ENCODE results near the gene ZMAT5. TPM values are rescaled to one million over a fixed set of nuclear protein-coding genes. Genes with fewer than 3 reads are reported as not detected.

The ZMAT5 gene
- total RNA-seq, 2 donors from 2014 or later: 16.3 to 18.6 TPM

DNA sequence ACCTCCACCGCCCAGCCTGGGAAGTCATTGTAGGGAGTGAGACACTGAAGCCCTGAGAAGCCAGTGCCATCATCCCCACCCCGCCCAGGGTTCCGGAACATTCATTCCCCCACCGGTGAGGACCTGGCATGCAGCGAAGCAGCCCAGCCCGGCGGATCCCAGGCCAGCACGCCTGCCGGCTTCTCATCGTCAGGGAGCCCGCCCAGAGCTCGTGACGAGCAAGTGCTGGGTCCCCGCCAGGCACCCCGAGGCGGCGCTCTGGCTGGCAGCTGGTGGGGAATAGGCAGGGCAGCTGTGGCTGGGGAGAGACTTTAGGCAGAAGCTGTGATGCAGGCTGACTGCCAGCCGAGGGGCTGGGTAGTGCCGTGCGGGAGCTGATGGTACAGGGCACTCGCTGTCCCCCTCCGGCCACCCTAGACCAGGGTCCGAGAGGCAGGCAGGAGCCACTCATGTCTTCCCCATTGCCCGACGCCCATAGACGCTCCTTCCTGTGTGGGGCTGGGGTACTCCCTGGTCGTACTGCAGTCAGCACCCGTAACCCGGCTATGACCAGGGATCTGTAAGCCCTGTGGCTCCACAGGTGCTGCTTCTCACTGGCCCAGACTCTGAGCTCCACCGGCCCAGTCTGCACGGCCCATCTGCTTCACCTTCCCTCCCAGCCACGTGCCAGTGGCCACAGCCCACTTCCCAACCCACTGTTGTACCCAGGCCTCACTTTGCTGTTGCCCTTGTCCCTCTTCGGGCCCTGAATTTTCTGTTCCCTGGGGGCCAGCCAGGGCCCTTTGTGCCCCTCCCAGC, 71.5 kb downstream of the ZMAT5 start:
- H3K27ac Mint-ChIP-seq: peak overlapping the region; percentile 9 to 48
- H3K9me3 Mint-ChIP-seq: no peaks in the 10 kb centered on the region
- ATAC-seq (no peak), DNase-seq (ENCODE audit: low spot score in 2 of 2) (no peak)
- no peaks in the 10 kb centered on the region for H3K36me3 Mint-ChIP-seq

DNA sequence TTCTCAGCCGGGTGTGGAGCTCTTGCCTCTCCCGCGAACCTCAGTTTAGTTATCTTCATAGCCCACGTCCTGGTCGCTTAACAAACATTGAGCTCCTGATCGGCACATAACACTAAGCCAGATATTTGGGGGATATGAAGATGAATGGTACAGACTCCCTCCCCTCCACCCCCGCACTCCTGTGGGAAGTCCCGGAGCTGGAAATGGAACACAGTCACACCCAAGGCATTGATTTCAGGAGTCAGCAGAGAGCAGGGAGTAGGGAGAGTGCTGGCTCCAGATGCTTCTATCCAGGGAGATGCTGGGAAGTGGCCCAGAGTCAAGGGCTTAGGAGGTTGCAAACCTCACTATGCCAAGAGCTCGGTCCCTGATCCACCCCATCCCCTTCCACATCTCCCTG, 73.1 kb downstream of the ZMAT5 start:
- no peaks in the 10 kb centered on the region for H3K36me3 Mint-ChIP-seq
- H3K27ac Mint-ChIP-seq: peak overlapping the region in 1 of 2 donors; percentile 72
- no peak for DNase-seq (ENCODE audit: low spot score in 2 of 2)
- no peak for ATAC-seq
- H3K9me3 Mint-ChIP-seq: no peaks in the 10 kb centered on the region

DNA sequence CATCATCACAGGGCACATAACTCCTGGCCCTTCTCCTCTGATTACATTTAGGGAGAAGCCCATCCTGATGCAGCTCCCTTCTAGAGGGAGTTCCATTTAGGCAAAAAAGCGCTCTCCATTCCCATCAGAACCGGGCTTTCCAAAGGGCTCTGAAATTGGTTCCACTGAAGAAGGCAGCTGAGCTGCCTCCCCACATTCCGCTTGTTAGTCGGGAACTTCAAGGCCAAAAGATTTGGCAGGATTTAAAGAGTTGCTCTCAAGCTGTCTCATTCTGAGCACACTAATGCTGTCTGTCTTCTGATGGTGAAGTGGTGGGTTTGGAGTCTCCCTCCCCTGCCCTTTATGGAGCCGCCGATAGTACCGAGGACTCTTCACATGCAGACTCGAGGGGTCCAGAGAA, 73.6 kb downstream of the ZMAT5 start:
- Mint-ChIP-seq H3K27ac (peak overlapping the region in 1 of 2 donors; percentile 72), H3K36me3 (no peaks in the 10 kb centered on the region), H3K9me3 (no peaks in the 10 kb centered on the region)
- DNase-seq (ENCODE audit: low spot score in 2 of 2) (no peak), ATAC-seq (no peak)

DNA sequence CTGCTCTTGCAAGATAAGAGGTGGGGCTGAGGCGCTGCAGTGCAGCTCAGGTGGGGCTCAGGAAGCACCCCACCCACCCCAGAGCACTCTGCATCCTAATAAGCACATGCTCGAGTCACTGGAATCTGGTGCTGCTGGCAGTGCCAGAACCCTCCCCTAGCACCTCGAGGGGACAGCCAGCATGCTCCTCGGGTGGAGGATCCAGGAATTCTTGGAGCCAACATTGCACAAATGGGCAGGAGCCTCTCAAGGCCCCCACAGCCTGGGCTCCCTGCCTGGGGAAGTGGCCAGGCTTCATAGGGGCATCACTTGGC, 74.5 kb downstream of the ZMAT5 start:
- ATAC-seq (no peak), DNase-seq (ENCODE audit: low spot score in 2 of 2) (no peak)
- Mint-ChIP-seq H3K36me3 (no peaks in the 10 kb centered on the region), H3K27ac (no peak overlapping the region), H3K9me3 (no peaks in the 10 kb centered on the region)

DNA sequence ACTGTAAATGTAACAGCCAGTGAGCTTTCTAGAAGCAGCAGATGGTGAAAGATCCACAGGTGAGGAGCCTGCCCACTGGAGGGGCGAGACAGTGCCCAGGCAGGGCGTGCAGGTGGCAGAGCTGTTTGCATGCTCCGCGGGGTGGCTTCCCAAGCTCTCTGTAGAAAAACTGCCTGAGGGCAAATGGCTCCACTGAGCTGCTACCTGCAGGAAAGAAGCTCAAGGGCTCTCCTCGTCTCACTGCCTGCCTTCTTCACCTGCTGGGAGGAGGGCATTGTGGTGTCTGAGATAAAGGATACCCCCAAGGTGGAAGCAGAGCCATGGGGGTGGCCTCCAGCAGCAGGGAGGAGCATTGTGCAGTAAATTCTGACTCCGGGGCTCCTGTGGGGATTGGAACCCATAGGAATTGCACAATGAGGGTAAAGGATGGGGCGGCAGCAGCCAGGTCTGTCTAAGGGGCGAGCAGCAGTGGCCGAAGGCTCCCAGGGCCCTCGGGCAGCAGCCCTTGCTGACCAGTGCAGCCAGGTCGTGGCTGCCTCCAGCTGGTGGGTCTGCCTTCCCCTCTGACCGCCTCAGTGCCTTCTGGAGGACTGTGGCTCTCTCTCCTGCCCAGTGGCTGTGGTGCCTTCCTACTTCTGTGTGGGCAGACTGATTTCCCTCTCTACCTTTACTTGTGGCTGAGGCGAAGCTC, 75.0 kb downstream of the ZMAT5 start:
- no peak for ATAC-seq
- Mint-ChIP-seq H3K36me3 (peaks cover 0 to 3% of the 10 kb centered on the region in 2 donors), H3K9me3 (no peaks in the 10 kb centered on the region), H3K27ac (no peak overlapping the region)
- DNase-seq (ENCODE audit: low spot score in 2 of 2): no peak

DNA sequence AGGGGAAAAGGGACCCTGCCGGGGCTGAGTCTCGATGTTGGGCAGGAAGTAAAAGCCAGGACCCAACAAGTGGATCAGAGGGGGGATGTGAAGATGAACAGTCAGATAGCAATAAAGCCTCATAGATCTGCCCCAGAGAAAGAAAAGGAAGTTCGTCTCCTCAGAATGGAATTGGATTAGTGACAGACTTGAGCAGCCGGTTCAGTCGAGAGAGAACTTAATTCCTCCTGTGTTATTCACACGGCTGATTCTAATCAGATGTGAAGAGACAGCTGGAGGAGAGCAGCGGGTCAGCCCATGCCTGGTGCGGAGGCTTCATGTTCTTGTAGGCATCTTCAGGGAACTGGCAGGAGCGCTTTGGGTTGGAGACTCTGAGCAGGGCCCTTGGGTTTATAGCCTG, 76.3 kb downstream of the ZMAT5 start:
- Mint-ChIP-seq H3K9me3 (no peaks in the 10 kb centered on the region), H3K27ac (peak overlapping the region; percentile 57 to 81), H3K36me3 (peaks cover 0 to 5% of the 10 kb centered on the region in 2 donors)
- DNase-seq (ENCODE audit: low spot score in 2 of 2): no peak
- no peak for ATAC-seq

DNA sequence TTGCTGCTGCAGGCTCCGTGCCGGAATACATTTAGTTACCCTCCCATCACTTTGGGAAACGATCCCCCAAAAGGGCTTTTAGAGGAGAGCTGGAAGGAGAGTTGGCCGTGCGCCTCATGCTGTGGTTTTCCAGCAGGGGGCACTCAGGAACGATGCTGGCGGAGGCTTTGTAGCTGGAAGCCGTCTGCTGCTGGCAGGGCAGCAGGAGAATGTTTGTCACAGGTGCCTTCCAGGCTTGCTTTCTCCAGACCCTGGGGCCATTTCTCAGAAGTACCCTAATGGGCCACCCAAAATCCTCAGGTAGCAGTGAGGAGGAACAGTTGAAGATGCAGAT, 77.0 kb downstream of the ZMAT5 start:
- no peak for ATAC-seq
- Mint-ChIP-seq H3K36me3 (peaks cover 0 to 5% of the 10 kb centered on the region in 2 donors), H3K9me3 (no peaks in the 10 kb centered on the region), H3K27ac (peak overlapping the region; percentile 57 to 81)
- peak in 1 of 2 donors; percentile 48 for DNase-seq (ENCODE audit: low spot score in 2 of 2)

DNA sequence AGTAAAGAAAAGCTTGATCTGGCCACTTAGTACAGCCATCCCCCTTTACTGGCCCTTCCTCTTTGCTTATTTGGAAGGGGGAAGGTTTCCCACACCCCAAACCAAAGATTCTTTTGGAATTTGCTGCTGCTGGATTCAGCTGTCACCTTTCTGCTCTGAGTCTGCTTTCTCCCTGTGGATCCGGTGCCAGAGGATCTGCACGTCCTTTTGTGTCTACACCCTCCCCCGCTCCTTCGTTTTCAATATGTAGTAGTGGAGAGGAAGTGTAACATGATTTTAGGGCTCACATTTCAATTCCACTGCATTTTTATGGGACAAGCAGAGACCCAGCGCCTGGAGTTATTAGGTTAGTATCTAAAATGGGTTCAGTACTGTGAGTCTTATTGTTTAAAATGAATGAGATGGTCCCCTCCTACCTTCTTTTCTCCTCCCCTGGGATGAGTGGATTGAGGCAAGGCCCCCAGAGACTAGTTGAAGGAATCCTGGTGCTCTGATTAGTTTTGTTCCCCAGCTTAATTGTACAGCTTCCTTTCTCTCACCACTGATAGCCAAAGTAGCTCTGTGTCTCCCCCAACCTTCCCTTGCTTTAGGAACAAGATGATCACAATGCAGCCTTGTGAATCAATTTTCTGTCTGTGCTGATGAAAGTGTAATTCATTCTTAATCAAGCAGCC, 77.5 kb downstream of the ZMAT5 start:
- Mint-ChIP-seq H3K27ac (peak overlapping the region; percentile 72 to 81), H3K9me3 (no peaks in the 10 kb centered on the region), H3K36me3 (peaks cover 0 to 5% of the 10 kb centered on the region in 2 donors)
- DNase-seq (ENCODE audit: low spot score in 2 of 2): no peak
- no peak for ATAC-seq

DNA sequence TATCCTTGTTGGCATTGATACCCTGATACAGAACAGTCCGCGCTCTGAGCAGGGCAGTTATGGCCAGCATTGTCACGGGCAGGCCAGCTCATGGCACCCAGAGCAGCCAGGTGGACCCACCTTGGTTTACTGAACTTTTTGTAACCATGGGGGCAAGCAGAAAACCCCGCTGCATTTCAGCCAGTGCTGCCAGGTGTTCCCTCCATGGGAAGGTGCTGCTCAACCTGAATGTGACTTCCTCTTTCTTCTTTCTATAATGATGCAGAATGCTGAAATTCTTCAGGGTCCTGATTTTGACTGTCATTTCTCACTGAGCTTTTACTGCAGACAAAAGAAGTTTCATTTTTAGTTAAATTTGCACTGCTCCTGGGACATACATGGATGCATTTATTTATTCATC, 82.6 kb downstream of the ZMAT5 start:
- Mint-ChIP-seq H3K36me3 (peaks cover 5 to 9% of the 10 kb centered on the region in 2 donors), H3K27ac (no peak overlapping the region), H3K9me3 (no peaks in the 10 kb centered on the region)
- DNase-seq (ENCODE audit: low spot score in 2 of 2): no peak
- no peak for ATAC-seq

DNA sequence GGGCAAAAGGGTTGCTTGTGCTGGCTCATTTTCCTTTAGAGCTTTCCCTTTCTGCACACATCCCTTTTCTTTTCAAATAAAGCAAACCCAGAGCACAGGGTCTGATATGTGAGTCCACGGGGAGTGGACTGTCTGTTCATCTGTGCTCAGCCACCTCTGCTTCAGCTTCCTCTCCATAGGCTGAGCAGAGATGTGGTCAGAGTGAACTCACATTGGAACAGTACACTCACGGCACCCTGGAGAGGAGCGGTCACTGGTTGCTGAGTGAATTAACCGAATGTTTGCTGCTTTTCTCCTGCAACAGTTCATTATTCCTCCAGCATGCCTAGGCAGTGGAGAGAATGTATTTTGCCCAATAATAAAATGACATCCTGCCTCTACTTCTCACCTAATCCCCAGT, 83.3 kb downstream of the ZMAT5 start:
- no peak for DNase-seq (ENCODE audit: low spot score in 2 of 2)
- ATAC-seq: no peak
- peaks cover 5 to 9% of the 10 kb centered on the region in 2 donors for H3K36me3 Mint-ChIP-seq
- H3K27ac Mint-ChIP-seq: no peak overlapping the region
- H3K9me3 Mint-ChIP-seq: no peaks in the 10 kb centered on the region

Other genes with a start within 250 kb of the ZMAT5 start
- gene THOC5, start 213.2 kb downstream of the ZMAT5 start, total RNA-seq: 10 to 100 TPM; 50.8 to 82.9 TPM
- gene NIPSNAP1, start 185.9 kb downstream of the ZMAT5 start, total RNA-seq: 10 to 100 TPM; 64.3 to 74.7 TPM
- gene NF2, start 163.4 kb downstream of the ZMAT5 start, total RNA-seq: 10 to 100 TPM; 30.6 to 45.0 TPM
- gene CABP7, start 47.0 kb downstream of the ZMAT5 start, total RNA-seq: under 1 TPM in 1 of 2 donors, not detected in 1; 0.18 TPM
- gene UQCR10, start 362 bp upstream of the ZMAT5 start, total RNA-seq: 100 to 1,000 TPM in 1 of 2 donors, 10 to 100 TPM in 1; 72.2 to 107 TPM
- 10 to 100 TPM; 55.0 to 73.2 TPM for gene ASCC2, start 71.3 kb upstream of the ZMAT5 start, total RNA-seq
- 10 to 100 TPM; 25.8 to 44.4 TPM for gene MTMR3, start 116.2 kb upstream of the ZMAT5 start, total RNA-seq

Data from activated naive CD4-positive, alpha-beta T cell treated with anti-CD3 and anti-CD28 coated beads, Interleukin-2, amount 50 U/mL, for 72 hours (primary cell).